ENCODE data around the gene PARD3B. TPM values are rescaled to one million over a fixed set of nuclear protein-coding genes. Genes with fewer than 3 reads are reported as not detected.

Gene PARD3B
- total RNA-seq, 1 experiment from 2014 or later = 7.6 TPM

- H3K9me3 ChIP-seq (ENCODE audit: insufficient read depth, low read depth) = no peaks in the 10 kb centered on the region
- H3K27ac ChIP-seq = no peak overlapping the region
- no peak for DNase-seq
- no peaks in the 10 kb centered on the region for H3K79me2 ChIP-seq (ENCODE audit: low read depth)
- H3K4me2 ChIP-seq = no peak overlapping the region
- H3K9me2 ChIP-seq (ENCODE audit: insufficient read depth) = no peaks in the 10 kb centered on the region
- H3K4me3 ChIP-seq = no peak overlapping the region
- no peak overlapping the region for H2AFZ ChIP-seq
- ChIA-PET CTCF (no interaction called here), POLR2A (ENCODE audit: unreplicated experiment) (no interaction called here)
- H4K20me1 ChIP-seq (ENCODE audit: insufficient read depth) = no peaks in the 10 kb centered on the region
- TF ChIP-seq CTCF (conservative IDR thresholded peaks at IDR 0.05) (no peak), EZH2 (IDR thresholded peaks at IDR 0.05; ENCODE audit: low read depth) (no peak)
- no peaks in the 10 kb centered on the region for H3F3A ChIP-seq (ENCODE audit: insufficient read depth, low read depth)
- H3K4me1 ChIP-seq (replicated peaks; ENCODE audit: insufficient read depth) = no peaks in the 10 kb centered on the region; the same call in 1 of the 2 replicates
- BruUV-seq (replicated peaks) = no TSS peak
- H3K27me3 ChIP-seq (ENCODE audit: insufficient read depth, low read depth) = no peaks in the 10 kb centered on the region
- intact Hi-C loops (cut with micrococcal nuclease; ENCODE audit: unreplicated experiment) = no loop called here
- no peaks in the 10 kb centered on the region for H3K36me3 ChIP-seq (ENCODE audit: low read depth)
Measured at GRCh38 chr2:204750389-204750788, 205.1 kb downstream of the PARD3B start.

DNA sequence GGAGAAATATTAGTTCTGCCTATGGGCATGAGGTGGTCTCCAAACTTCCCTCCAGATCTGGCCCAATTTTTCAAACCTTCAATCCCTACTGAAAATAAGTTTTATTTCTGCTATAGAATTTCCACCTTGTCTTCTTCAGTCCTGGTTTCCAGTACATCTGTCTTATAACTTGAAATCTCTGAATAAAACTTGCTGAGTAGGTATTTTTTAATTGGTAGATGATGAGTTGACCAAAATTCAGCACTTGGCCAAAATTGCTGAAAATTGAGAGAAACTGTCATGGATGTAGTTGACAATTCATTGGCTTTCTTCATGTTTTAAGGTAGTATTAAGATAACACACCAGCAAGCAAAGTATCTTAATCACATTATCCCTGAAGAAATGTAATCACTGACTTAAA, 206.2 kb downstream of the PARD3B start:
- H3K79me2 ChIP-seq (ENCODE audit: low read depth) = no peaks in the 10 kb centered on the region
- no peak for TF ChIP-seq EZH2 (IDR thresholded peaks at IDR 0.05; ENCODE audit: low read depth)
- H3K36me3 ChIP-seq (ENCODE audit: low read depth) = no peaks in the 10 kb centered on the region
- no peaks in the 10 kb centered on the region for H3K9me3 ChIP-seq (ENCODE audit: insufficient read depth, low read depth)
- H2AFZ ChIP-seq = no peak overlapping the region
- ChIA-PET POLR2A (ENCODE audit: unreplicated experiment) (no interaction called here), CTCF (no interaction called here)
- H3K9me2 ChIP-seq (ENCODE audit: insufficient read depth) = no peaks in the 10 kb centered on the region
- no peaks in the 10 kb centered on the region for H3F3A ChIP-seq (ENCODE audit: insufficient read depth, low read depth)
- no peaks in the 10 kb centered on the region for H4K20me1 ChIP-seq (ENCODE audit: insufficient read depth)
- H3K4me2 ChIP-seq = no peak overlapping the region
- no peak overlapping the region for H3K4me3 ChIP-seq
- no TSS peak for BruUV-seq (replicated peaks)
- no peak for DNase-seq
- intact Hi-C loops (cut with micrococcal nuclease; ENCODE audit: unreplicated experiment) = no loop called here
- H3K4me1 ChIP-seq (replicated peaks; ENCODE audit: insufficient read depth) = no peaks in the 10 kb centered on the region; the same call in 1 of the 2 replicates
- H3K27me3 ChIP-seq (ENCODE audit: insufficient read depth, low read depth) = no peaks in the 10 kb centered on the region
- H3K27ac ChIP-seq = no peak overlapping the region

GRCh38 chr2:204753841-204754240, 208.6 kb downstream of the PARD3B start:
- BruUV-seq (replicated peaks) = no TSS peak
- no peak overlapping the region for H3K4me3 ChIP-seq
- no peaks in the 10 kb centered on the region for H3F3A ChIP-seq (ENCODE audit: insufficient read depth, low read depth)
- H3K36me3 ChIP-seq (ENCODE audit: low read depth) = no peaks in the 10 kb centered on the region
- TF ChIP-seq EZH2 (IDR thresholded peaks at IDR 0.05; ENCODE audit: low read depth) (no peak), CTCF (conservative IDR thresholded peaks at IDR 0.05) (no peak)
- DNase-seq = no peak
- ChIA-PET POLR2A (ENCODE audit: unreplicated experiment) (no interaction called here), CTCF (no interaction called here)
- H3K4me2 ChIP-seq = no peak overlapping the region
- H3K79me2 ChIP-seq (ENCODE audit: low read depth) = no peaks in the 10 kb centered on the region
- intact Hi-C loops (cut with micrococcal nuclease; ENCODE audit: unreplicated experiment) = no loop called here
- H3K9me3 ChIP-seq (ENCODE audit: insufficient read depth, low read depth) = no peaks in the 10 kb centered on the region
- H3K9me2 ChIP-seq (ENCODE audit: insufficient read depth) = no peaks in the 10 kb centered on the region
- no peaks in the 10 kb centered on the region for H4K20me1 ChIP-seq (ENCODE audit: insufficient read depth)
- no peak overlapping the region for H2AFZ ChIP-seq
- H3K27ac ChIP-seq = no peak overlapping the region
- H3K27me3 ChIP-seq (ENCODE audit: insufficient read depth, low read depth) = no peaks in the 10 kb centered on the region
- H3K4me1 ChIP-seq (replicated peaks; ENCODE audit: insufficient read depth) = no peaks in the 10 kb centered on the region; the same call in 1 of the 2 replicates

GRCh38 chr2:204754898-204755297, 209.6 kb downstream of the PARD3B start:
- TF ChIP-seq EZH2 (IDR thresholded peaks at IDR 0.05; ENCODE audit: low read depth) (no peak), CTCF (conservative IDR thresholded peaks at IDR 0.05) (no peak)
- Histone ChIP-seq H3K4me1 (replicated peaks; ENCODE audit: insufficient read depth) (no peaks in the 10 kb centered on the region), H3K9me2 (ENCODE audit: insufficient read depth) (no peaks in the 10 kb centered on the region), H3K9me3 (ENCODE audit: insufficient read depth, low read depth) (no peaks in the 10 kb centered on the region), H3K79me2 (ENCODE audit: low read depth) (no peaks in the 10 kb centered on the region), H3K36me3 (ENCODE audit: low read depth) (no peaks in the 10 kb centered on the region), H3K27me3 (ENCODE audit: insufficient read depth, low read depth) (no peaks in the 10 kb centered on the region), H4K20me1 (ENCODE audit: insufficient read depth) (no peaks in the 10 kb centered on the region), H3F3A (ENCODE audit: insufficient read depth, low read depth) (no peaks in the 10 kb centered on the region), H2AFZ (no peak overlapping the region), H3K27ac (no peak overlapping the region), H3K4me3 (no peak overlapping the region), H3K4me2 (no peak overlapping the region)
- DNase-seq = no peak
- BruUV-seq (replicated peaks) = no TSS peak
- ChIA-PET CTCF (no interaction called here), POLR2A (ENCODE audit: unreplicated experiment) (no interaction called here)
- intact Hi-C loops (cut with micrococcal nuclease; ENCODE audit: unreplicated experiment) = no loop called here

Data from PC-9 (cell line).